ENCODE measurements around the gene DYRK4.

Gene DYRK4

GRCh38 chr12:4648104-4648500, 86.1 kb downstream of the DYRK4 start:
- peak overlapping the region; percentile 92 for H3K4me2 ChIP-seq (ENCODE audit: low read length)
- H4K20me1 ChIP-seq (ENCODE audit: insufficient read depth, low read length) = no peaks in the 10 kb centered on the region
- peak overlapping the region; percentile 76 for H3K27ac ChIP-seq (ENCODE audit: low read length)
- H2AFZ ChIP-seq (ENCODE audit: low read depth, low read length) = 0 out of 2 replicates have a peak overlapping the region, but pooled peaks have one; percentile 50
- peaks cover 48% of the 10 kb centered on the region for H3K79me2 ChIP-seq (ENCODE audit: low read length)
- H3K9me3 ChIP-seq (ENCODE audit: insufficient read depth, low read length) = no peaks in the 10 kb centered on the region
- peak overlapping the region; percentile 92 for H3K4me3 ChIP-seq (ENCODE audit: low read length)
- TF ChIP-seq EZH2phosphoT487 (IDR thresholded peaks at IDR 0.05; ENCODE audit: low read depth) (no peak), CTCF (IDR thresholded peaks at IDR 0.05; ENCODE audit: low read depth, low read length) (no peak)
- peaks cover 45% of the 10 kb centered on the region for H3K4me1 ChIP-seq (ENCODE audit: low read length)
- peak overlapping the region; percentile 98 for H3K9ac ChIP-seq (ENCODE audit: low read length)
- no peaks in the 10 kb centered on the region for H3K27me3 ChIP-seq (ENCODE audit: low read depth, low read length)
- H3K36me3 ChIP-seq (replicated peaks; ENCODE audit: low read depth, low read length) = no peaks in the 10 kb centered on the region

- Histone ChIP-seq H3K9ac (ENCODE audit: low read length) (peak within 1 kb of the TSS; percentile 98), H3K4me2 (ENCODE audit: low read length) (peak within 1 kb of the TSS; percentile 92), H3K36me3 (replicated peaks; ENCODE audit: low read depth, low read length) (no peaks in the 10 kb centered on the region), H3K4me3 (ENCODE audit: low read length) (peak within 1 kb of the TSS; percentile 92), H4K20me1 (ENCODE audit: insufficient read depth, low read length) (no peaks in the 10 kb centered on the region), H3K27ac (ENCODE audit: low read length) (peak within 1 kb of the TSS; percentile 76), H3K27me3 (ENCODE audit: low read depth, low read length) (no peaks in the 10 kb centered on the region), H3K79me2 (ENCODE audit: low read length) (peaks cover 54% of the 10 kb centered on the region), H2AFZ (ENCODE audit: low read depth, low read length) (peak within 1 kb of the TSS; percentile 71), H3K9me3 (ENCODE audit: insufficient read depth, low read length) (no peaks in the 10 kb centered on the region), H3K4me1 (ENCODE audit: low read length) (peaks cover 45% of the 10 kb centered on the region)
- TF ChIP-seq EZH2phosphoT487 (IDR thresholded peaks at IDR 0.05; ENCODE audit: low read depth) (no peak), CTCF (IDR thresholded peaks at IDR 0.05; ENCODE audit: low read depth, low read length) (no peak)
These were observed 86.7 kb downstream of the DYRK4 start, which contains the start of the genes AKAP3 and NDUFA9 for GRCh38 chr12:4648501-4649357. Gene AKAP3 (minus strand): TSS chr12:4649051. CDS start chr12:4638196, 10,855 bp downstream. Gene NDUFA9 (plus strand): TSS chr12:4649114. CDS start chr12:4649127, 13 bp downstream.

- H3K4me2 ChIP-seq (ENCODE audit: low read length) = peak overlapping the region; percentile 84
- TF ChIP-seq CTCF (IDR thresholded peaks at IDR 0.05; ENCODE audit: low read depth, low read length) (no peak), EZH2phosphoT487 (IDR thresholded peaks at IDR 0.05; ENCODE audit: low read depth) (no peak)
- H3K4me1 ChIP-seq (ENCODE audit: low read length) = peaks cover 43% of the 10 kb centered on the region
- peak overlapping the region; percentile 71 for H2AFZ ChIP-seq (ENCODE audit: low read depth, low read length)
- no peaks in the 10 kb centered on the region for H4K20me1 ChIP-seq (ENCODE audit: insufficient read depth, low read length)
- H3K79me2 ChIP-seq (ENCODE audit: low read length) = peaks cover 60% of the 10 kb centered on the region
- peaks cover 2% of the 10 kb centered on the region for H3K36me3 ChIP-seq (replicated peaks; ENCODE audit: low read depth, low read length)
- H3K27ac ChIP-seq (ENCODE audit: low read length) = peak overlapping the region; percentile 76
- peak overlapping the region; percentile 92 for H3K4me3 ChIP-seq (ENCODE audit: low read length)
- H3K9me3 ChIP-seq (ENCODE audit: insufficient read depth, low read length) = no peaks in the 10 kb centered on the region
- H3K27me3 ChIP-seq (ENCODE audit: low read depth, low read length) = no peaks in the 10 kb centered on the region
- H3K9ac ChIP-seq (ENCODE audit: low read length) = peak overlapping the region; percentile 98
These were observed 87.3 kb downstream of the DYRK4 start for GRCh38 chr12:4649358-4649661.

- Histone ChIP-seq H4K20me1 (ENCODE audit: insufficient read depth, low read length) (no peaks in the 10 kb centered on the region), H3K9me3 (ENCODE audit: insufficient read depth, low read length) (no peaks in the 10 kb centered on the region), H3K79me2 (ENCODE audit: low read length) (peaks cover 56% of the 10 kb centered on the region), H2AFZ (ENCODE audit: low read depth, low read length) (no peak overlapping the region), H3K4me3 (ENCODE audit: low read length) (no peak overlapping the region), H3K4me1 (ENCODE audit: low read length) (peaks cover 22% of the 10 kb centered on the region), H3K4me2 (ENCODE audit: low read length) (peak overlapping the region; percentile 15; the same call in 1 of the 2 replicates), H3K36me3 (replicated peaks; ENCODE audit: low read depth, low read length) (peaks cover 30% of the 10 kb centered on the region), H3K9ac (ENCODE audit: low read length) (no peak overlapping the region), H3K27me3 (ENCODE audit: low read depth, low read length) (no peaks in the 10 kb centered on the region), H3K27ac (ENCODE audit: low read length) (no peak overlapping the region)
- no peak for TF ChIP-seq CTCF (IDR thresholded peaks at IDR 0.05; ENCODE audit: low read depth, low read length)
These were observed 91.2 kb downstream of the DYRK4 start for GRCh38 chr12:4653257-4653656.

All from OCI-LY3 (cell line).